GM21515 (cell line): ENCODE measurements around the gene SDC4.

Source experiments
- ATAC-seq: cut with Tn5 transposase; IDR thresholded peaks from one replicate; pipeline ENCODE4 v1.9.1; 2021; ENCODE audit not compliant: unreplicated experiment

SDC4 gene

GRCh38 chr20:45320948-45321595 lies 27.2 kb downstream of the SDC4 start:
- ATAC-seq, result no peak

- no peak for ATAC-seq
Observed at GRCh38 chr20:45318948-45319347, 29.3 kb downstream of the SDC4 start.

- no peak for ATAC-seq
Observed at GRCh38 chr20:45318386-45318939, 29.8 kb downstream of the SDC4 start.

- no peak for ATAC-seq
Observed at GRCh38 chr20:45317826-45318225, 30.4 kb downstream of the SDC4 start.

GRCh38 chr20:45316150-45317080 lies 31.8 kb downstream of the SDC4 start:
- ATAC-seq, result no peak

GRCh38 chr20:45315672-45316071 lies 32.6 kb downstream of the SDC4 start:
- ATAC-seq, result no peak

GRCh38 chr20:45313943-45314342 lies 34.3 kb downstream of the SDC4 start:
- ATAC-seq, result no peak

GRCh38 chr20:45313065-45313695 lies 35.0 kb downstream of the SDC4 start:
- no peak for ATAC-seq

- ATAC-seq, result no peak
Observed at GRCh38 chr20:45312241-45312640, 36.0 kb downstream of the SDC4 start.

GRCh38 chr20:45311589-45312211 lies 36.5 kb downstream of the SDC4 start:
- ATAC-seq, result no peak

GRCh38 chr20:45309075-45309474 lies 39.1 kb downstream of the SDC4 start:
- no peak for ATAC-seq

- no peak for ATAC-seq
Observed at GRCh38 chr20:45308117-45308778, 40.0 kb downstream of the SDC4 start, which contains the start of gene MATN4. MATN4 (minus strand) TSS chr20:45308299; CDS start chr20:45305582, 2,717 bp downstream.

GRCh38 chr20:45307076-45307640 lies 41.1 kb downstream of the SDC4 start:
- no peak for ATAC-seq

GRCh38 chr20:45306431-45306982 lies 41.7 kb downstream of the SDC4 start, which contains the start of gene RBPJL:
RBPJL (plus strand) TSS chr20:45306840; CDS start chr20:45306923, 83 bp downstream.
- no peak for ATAC-seq

- no peak for ATAC-seq
Observed at GRCh38 chr20:45305262-45305661, 43.0 kb downstream of the SDC4 start.

GRCh38 chr20:45304464-45304999 lies 43.7 kb downstream of the SDC4 start:
- no peak for ATAC-seq

- ATAC-seq, result no peak
Observed at GRCh38 chr20:45303586-45304463, 44.4 kb downstream of the SDC4 start.

- ATAC-seq, result no peak
Observed at GRCh38 chr20:45301824-45302271, 46.4 kb downstream of the SDC4 start.
